GM23248 (cell line): ENCODE results near the gene PPP1CB. TPM values are rescaled to one million over a fixed set of nuclear protein-coding genes. Genes with fewer than 3 reads are reported as not detected.

ENCODE experiments used
- DNase-seq: peaks from one replicate; pipeline ENCODE4 v3.0.0-alpha.2; 2015
- H2AFZ ChIP-seq: fragments of 200-600 bp; sonication (generic); 2 replicates; pipeline ENCODE4 v1.6.1; 2016; ENCODE audit warnings: antibody characterized with exemption
- H3F3A ChIP-seq: fragments of 200-600 bp; sonication (generic); 2 replicates; pipeline ENCODE4 v1.6.1; 2016; ENCODE audit warnings: mild to moderate bottlenecking, antibody characterized with exemption, mixed run types; ENCODE audit not compliant: insufficient read depth
- H3K27ac ChIP-seq: fragments of 200-600 bp; sonication (generic); 2 replicates; pipeline ENCODE4 v1.5.1; 2016; ENCODE audit warnings: mild to moderate bottlenecking
- H3K27me3 ChIP-seq: fragments of 200-600 bp; sonication (generic); replicated peaks from 2 replicates; pipeline ENCODE4 v1.6.1; 2016; ENCODE audit warnings: mild to moderate bottlenecking; ENCODE audit not compliant: insufficient read depth
- H3K36me3 ChIP-seq: fragments of 200-600 bp; sonication (generic); 2 replicates; pipeline ENCODE4 v1.6.1; 2016; ENCODE audit warnings: low read depth, mild to moderate bottlenecking
- H3K4me1 ChIP-seq: fragments of 200-600 bp; sonication (generic); 2 replicates; pipeline ENCODE4 v1.6.1; 2016; ENCODE audit warnings: mild to moderate bottlenecking; ENCODE audit not compliant: insufficient read depth
- H3K4me2 ChIP-seq: fragments of 200-600 bp; sonication (generic); one replicate; pipeline ENCODE4 v1.6.1; 2016; ENCODE audit warnings: mild to moderate bottlenecking; ENCODE audit not compliant: unreplicated experiment
- H3K4me3 ChIP-seq: fragments of 200-600 bp; sonication (generic); 2 replicates; pipeline ENCODE4 v1.5.1; 2016; ENCODE audit warnings: mild to moderate bottlenecking
- H3K79me2 ChIP-seq: fragments of 200-600 bp; sonication (generic); 2 replicates; pipeline ENCODE4 v1.6.1; 2016; ENCODE audit warnings: mild to moderate bottlenecking; ENCODE audit not compliant: insufficient read depth
- H3K9ac ChIP-seq: fragments of 200-600 bp; sonication (generic); 2 replicates; pipeline ENCODE4 v1.6.1; 2016; ENCODE audit warnings: mild to moderate bottlenecking
- H3K9me2 ChIP-seq: fragments of 200-600 bp; sonication (generic); 2 replicates; pipeline ENCODE4 v1.6.1; 2016; ENCODE audit warnings: mixed run types, mild to moderate bottlenecking, moderate library complexity; ENCODE audit not compliant: insufficient read depth
- H3K9me3 ChIP-seq: fragments of 200-600 bp; sonication (generic); one replicate; pipeline ENCODE4 v1.6.1; 2017; ENCODE audit warnings: low read depth
- H4K20me1 ChIP-seq: fragments of 200-600 bp; sonication (generic); 2 replicates; pipeline ENCODE4 v1.6.0; 2016; ENCODE audit not compliant: insufficient read depth
- EZH2 ChIP-seq: fragments of 200-600 bp; sonication (generic); IDR thresholded peaks from 2 replicates; pipeline ENCODE4 v1.6.1; 2018; ENCODE audit warnings: antibody characterized with exemption, mild to moderate bottlenecking; ENCODE audit not compliant: insufficient read depth, poor library complexity, severe bottlenecking
- EZH2phosphoT487 ChIP-seq: fragments of 200-600 bp; sonication (generic); IDR thresholded peaks from 2 replicates; pipeline ENCODE4 v1.6.1; 2018; ENCODE audit warnings: antibody characterized with exemption, moderate library complexity, mild to moderate bottlenecking, low read depth; ENCODE audit not compliant: insufficient read depth
- WGBS, 2 experiments: methylation state at CpG; one replicate each; pipeline ENCODE4 v1.1.6; 2015 to 2017; ENCODE audit warnings: low lambda C conversion rate in 2 of 2, low coverage in 1 of 2; ENCODE audit errors: missing lambda C conversion rate in 2 of 2; 5-methylcytosine and 5-hydroxymethylcytosine counted together
- in situ Hi-C: fragments of 300-500 bp; cut with MboI; formaldehyde crosslinking; loops from 2 replicates; pipeline ENCODE4 v1.15.0; 2020
- polyA plus RNA-seq: library from polyadenylated mRNA; unstranded; fragments of >200 nt; fragmentation: Nextera tagmentation; extraction: Ambion mirVana; gene quantifications from 2 replicates; pipeline ENCODE4 v1.2.1, GENCODE V29; 2016
- total RNA-seq: library from RNA; depleted of rRNA; stranded (reverse); fragments of >200 nt; shearing (Covaris generic); gene quantifications from 2 replicates; pipeline ENCODE4 v1.2.3, GENCODE V29; 2014

PPP1CB gene
- total and polyA plus RNA-seq, 2 experiments from 2014 or later: 122 to 127 TPM

- WGBS, 2 experiments: 1 to 2% methylated on average over 14 of the region's 14 CpGs
- TF ChIP-seq EZH2 (no peak), EZH2phosphoT487 (no peak)
- H3K36me3 ChIP-seq: no peaks in the 10 kb centered on the region
- peaks cover 32% of the 10 kb centered on the region for H4K20me1 ChIP-seq
- peaks cover 45% of the 10 kb centered on the region for H3K4me1 ChIP-seq
- peaks cover 38% of the 10 kb centered on the region for H3F3A ChIP-seq
- no peaks in the 10 kb centered on the region for H3K9me3 ChIP-seq
- peak overlapping the region; percentile 88 for H3K4me3 ChIP-seq
- DNase-seq: peak; percentile 24
- H3K27ac ChIP-seq: peak overlapping the region; percentile 93
- H3K4me2 ChIP-seq: peak overlapping the region; percentile 84
- no peaks in the 10 kb centered on the region for H3K27me3 ChIP-seq
- peak overlapping the region; percentile 70 for H2AFZ ChIP-seq
- peak overlapping the region; percentile 98 for H3K9ac ChIP-seq
- in situ Hi-C loops: loop anchor here (10.0 kb wide), 1 partner anchor 158 kb away; no protein-coding TSS in a partner anchor
- no peaks in the 10 kb centered on the region for H3K9me2 ChIP-seq
- peaks cover 60% of the 10 kb centered on the region for H3K79me2 ChIP-seq
These were observed 1.2 kb downstream of the PPP1CB start for GRCh38 chr2:28752631-28753376.

- H2AFZ ChIP-seq: no peak overlapping the region
- H3K4me2 ChIP-seq: peak overlapping the region; percentile 84
- peaks cover 44% of the 10 kb centered on the region for H4K20me1 ChIP-seq
- peak; percentile 33 for DNase-seq
- H3K9me2 ChIP-seq: no peaks in the 10 kb centered on the region
- peak overlapping the region; percentile 98; the same call in 1 of the 2 replicates for H3K9ac ChIP-seq
- H3K27me3 ChIP-seq: no peaks in the 10 kb centered on the region
- H3K79me2 ChIP-seq: peaks cover 76% of the 10 kb centered on the region
- H3F3A ChIP-seq: peaks cover 38% of the 10 kb centered on the region
- no peaks in the 10 kb centered on the region for H3K9me3 ChIP-seq
- peaks cover 52% of the 10 kb centered on the region for H3K4me1 ChIP-seq
- 3 to 7% methylated on average over 3 to 4 of the region's 4 CpGs for WGBS, 2 experiments
- no peaks in the 10 kb centered on the region for H3K36me3 ChIP-seq
- peak overlapping the region; percentile 88 for H3K4me3 ChIP-seq
- H3K27ac ChIP-seq: peak overlapping the region; percentile 2; the same call in 1 of the 2 replicates
- in situ Hi-C loops: loop anchor here (10.0 kb wide), 1 partner anchor 160 kb away; no protein-coding TSS in a partner anchor
- TF ChIP-seq EZH2: no peak
- TF ChIP-seq EZH2phosphoT487: no peak
These were observed 2.7 kb downstream of the PPP1CB start for GRCh38 chr2:28754321-28754720.

- Histone ChIP-seq H3K4me3 (peak overlapping the region; percentile 88), H3F3A (peaks cover 33% of the 10 kb centered on the region), H3K9ac (no peak overlapping the region), H3K9me3 (no peaks in the 10 kb centered on the region), H3K27ac (peak overlapping the region; percentile 11; the same call in 1 of the 2 replicates), H4K20me1 (peaks cover 51% of the 10 kb centered on the region), H3K79me2 (peaks cover 86% of the 10 kb centered on the region), H3K9me2 (no peaks in the 10 kb centered on the region), H3K36me3 (0 out of 2 replicates have a peak, but pooled peaks cover 4% of the 10 kb centered on the region), H3K4me1 (peaks cover 46% of the 10 kb centered on the region), H3K27me3 (no peaks in the 10 kb centered on the region), H2AFZ (no peak overlapping the region), H3K4me2 (peak overlapping the region; percentile 84)
- 42 to 44% methylated on average over 3 of the region's 3 CpGs for WGBS, 2 experiments
- in situ Hi-C loops: loop anchor here (10.0 kb wide), 1 partner anchor 161 kb away; no protein-coding TSS in a partner anchor
- TF ChIP-seq EZH2phosphoT487: no peak
- TF ChIP-seq EZH2: no peak
- DNase-seq: peak; percentile 34
These were observed 3.8 kb downstream of the PPP1CB start for GRCh38 chr2:28755421-28755820.

- DNase-seq: no peak
- Histone ChIP-seq H3K79me2 (peaks cover 100% of the 10 kb centered on the region), H3K27ac (no peak overlapping the region), H3K4me3 (no peak overlapping the region), H4K20me1 (peaks cover 78% of the 10 kb centered on the region), H3K4me1 (peaks cover 43% of the 10 kb centered on the region), H3K9me2 (no peaks in the 10 kb centered on the region), H2AFZ (no peak overlapping the region), H3K36me3 (0 out of 2 replicates have a peak, but pooled peaks cover 6% of the 10 kb centered on the region), H3K27me3 (no peaks in the 10 kb centered on the region), H3K4me2 (no peak overlapping the region), H3K9me3 (no peaks in the 10 kb centered on the region), H3K9ac (no peak overlapping the region), H3F3A (peaks cover 20% of the 10 kb centered on the region; the same call in 1 of the 2 replicates)
- WGBS, 2 experiments: 70 to 80% methylated on average over 2 of the region's 2 CpGs
- no peak for TF ChIP-seq EZH2phosphoT487
- TF ChIP-seq EZH2: no peak
- in situ Hi-C loops: loop anchor here (10.0 kb wide), 1 partner anchor 164 kb away; no protein-coding TSS in a partner anchor
These were observed 6.8 kb downstream of the PPP1CB start for GRCh38 chr2:28758459-28758858.
